Fibroblast of villous mesenchyme (primary cell): ENCODE data around the gene PPARD. TPM values are rescaled to one million over a fixed set of nuclear protein-coding genes. Genes with fewer than 3 reads are reported as not detected.

Experiments
- DNase-seq: peaks from one replicate; pipeline ENCODE4 v3.0.0-alpha.2; 2010; ENCODE audit warnings: low read depth
- H3K4me3 ChIP-seq: 2 replicates; pipeline ENCODE4 v1.5.1; 2011; ENCODE audit warnings: low read depth, mild to moderate bottlenecking, low read length
- total RNA-seq: library from RNA; depleted of rRNA; stranded (reverse); fragments of >200 nt; gene quantifications from 2 replicates; pipeline ENCODE4 v1.2.3, GENCODE V29; 2012
- TF ChIP-seq, protein P1 (sequence below): IDR thresholded peaks from 2 replicates; pipeline ENCODE4 v1.5.1; 2012; ENCODE audit warnings: low read depth, mild to moderate bottlenecking, low read length; ENCODE audit not compliant: insufficient read depth

Gene PPARD
- total RNA-seq, 1 donor, result 8.2 TPM

GRCh38 chr6:35297601-35298481 is 44.5 kb upstream of the PPARD start, which contains the start of gene DEF6:
TSS of gene DEF6 (plus strand) at chr6:35297818. CDS start at chr6:35297857, 39 bp downstream.
- DNase-seq, result peak; percentile 84
- peak within 1 kb of the TSS; percentile 39 for H3K4me3 ChIP-seq
- TF ChIP-seq, protein P1, sequence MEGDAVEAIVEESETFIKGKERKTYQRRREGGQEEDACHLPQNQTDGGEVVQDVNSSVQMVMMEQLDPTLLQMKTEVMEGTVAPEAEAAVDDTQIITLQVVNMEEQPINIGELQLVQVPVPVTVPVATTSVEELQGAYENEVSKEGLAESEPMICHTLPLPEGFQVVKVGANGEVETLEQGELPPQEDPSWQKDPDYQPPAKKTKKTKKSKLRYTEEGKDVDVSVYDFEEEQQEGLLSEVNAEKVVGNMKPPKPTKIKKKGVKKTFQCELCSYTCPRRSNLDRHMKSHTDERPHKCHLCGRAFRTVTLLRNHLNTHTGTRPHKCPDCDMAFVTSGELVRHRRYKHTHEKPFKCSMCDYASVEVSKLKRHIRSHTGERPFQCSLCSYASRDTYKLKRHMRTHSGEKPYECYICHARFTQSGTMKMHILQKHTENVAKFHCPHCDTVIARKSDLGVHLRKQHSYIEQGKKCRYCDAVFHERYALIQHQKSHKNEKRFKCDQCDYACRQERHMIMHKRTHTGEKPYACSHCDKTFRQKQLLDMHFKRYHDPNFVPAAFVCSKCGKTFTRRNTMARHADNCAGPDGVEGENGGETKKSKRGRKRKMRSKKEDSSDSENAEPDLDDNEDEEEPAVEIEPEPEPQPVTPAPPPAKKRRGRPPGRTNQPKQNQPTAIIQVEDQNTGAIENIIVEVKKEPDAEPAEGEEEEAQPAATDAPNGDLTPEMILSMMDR, result peak; percentile 76

DNA sequence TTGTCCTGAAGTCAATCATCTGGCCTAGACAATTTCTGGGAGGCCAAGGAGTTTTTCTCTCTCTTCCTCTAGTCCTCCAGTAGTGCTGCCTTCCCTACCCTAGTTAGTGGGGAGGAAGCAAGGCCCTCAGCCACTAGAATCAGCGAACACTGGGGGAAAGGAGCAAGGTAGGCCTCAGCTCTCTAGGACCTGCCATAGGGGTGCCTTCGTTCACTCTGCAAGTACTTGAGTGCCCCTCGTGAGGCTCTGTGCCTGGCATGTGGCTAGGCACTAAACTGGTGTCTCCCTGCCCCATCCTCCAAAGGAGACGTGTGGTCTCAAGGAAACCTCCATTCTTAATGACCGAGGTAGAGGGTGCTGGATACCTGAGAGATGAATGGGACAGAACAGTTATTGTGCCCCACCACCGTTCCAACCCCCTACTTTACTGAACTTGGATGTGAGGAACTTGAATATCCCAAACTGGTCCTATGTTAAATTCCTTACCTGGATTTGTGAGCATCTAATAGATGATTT is 43.7 kb upstream of the PPARD start:
- no peak overlapping the region for H3K4me3 ChIP-seq
- DNase-seq, result no peak
- TF ChIP-seq, protein P1, result no peak

DNA sequence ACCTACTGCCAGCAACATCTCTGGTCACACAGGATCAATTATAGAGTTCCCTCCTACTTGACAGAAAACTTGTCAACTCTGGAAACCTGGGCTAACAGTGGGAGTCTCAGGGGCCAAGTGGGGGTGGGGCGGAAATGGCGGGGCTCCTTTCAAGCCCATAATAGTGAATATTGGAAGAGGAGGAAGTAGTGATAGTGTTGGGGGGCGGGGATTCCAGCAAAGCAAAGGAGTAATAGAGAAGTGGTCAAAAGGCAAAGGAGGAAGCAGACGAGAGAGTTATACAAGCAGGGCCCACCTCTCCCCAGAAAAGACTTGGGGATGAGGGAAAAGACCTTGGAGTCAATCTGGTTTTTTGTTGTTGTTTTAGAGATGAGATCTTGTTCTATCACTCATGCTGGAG is 42.7 kb upstream of the PPARD start:
- TF ChIP-seq, protein P1, result no peak
- no peak for DNase-seq
- no peak overlapping the region for H3K4me3 ChIP-seq

DNA sequence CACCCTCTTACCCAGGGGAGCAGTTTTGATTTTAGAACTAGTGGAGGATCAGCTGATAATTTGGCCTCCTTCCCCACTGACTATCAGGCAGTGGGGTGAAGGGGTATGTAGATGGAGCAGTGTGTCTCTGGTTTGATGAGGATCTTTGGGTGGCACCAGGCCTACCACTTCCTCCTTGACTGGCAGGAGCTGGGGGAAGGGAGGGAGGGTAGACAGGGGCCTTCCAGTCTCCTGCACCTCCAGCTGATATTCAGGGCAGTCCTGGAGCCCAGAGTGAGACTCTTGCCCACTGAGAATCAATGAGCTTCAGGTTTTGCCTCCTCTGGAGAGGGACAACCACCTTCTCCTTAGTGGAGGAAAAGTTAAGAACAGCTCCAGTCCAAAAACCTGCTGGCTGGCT is 41.5 kb upstream of the PPARD start:
- DNase-seq, result no peak
- TF ChIP-seq, protein P1, result no peak
- H3K4me3 ChIP-seq, result no peak overlapping the region

DNA sequence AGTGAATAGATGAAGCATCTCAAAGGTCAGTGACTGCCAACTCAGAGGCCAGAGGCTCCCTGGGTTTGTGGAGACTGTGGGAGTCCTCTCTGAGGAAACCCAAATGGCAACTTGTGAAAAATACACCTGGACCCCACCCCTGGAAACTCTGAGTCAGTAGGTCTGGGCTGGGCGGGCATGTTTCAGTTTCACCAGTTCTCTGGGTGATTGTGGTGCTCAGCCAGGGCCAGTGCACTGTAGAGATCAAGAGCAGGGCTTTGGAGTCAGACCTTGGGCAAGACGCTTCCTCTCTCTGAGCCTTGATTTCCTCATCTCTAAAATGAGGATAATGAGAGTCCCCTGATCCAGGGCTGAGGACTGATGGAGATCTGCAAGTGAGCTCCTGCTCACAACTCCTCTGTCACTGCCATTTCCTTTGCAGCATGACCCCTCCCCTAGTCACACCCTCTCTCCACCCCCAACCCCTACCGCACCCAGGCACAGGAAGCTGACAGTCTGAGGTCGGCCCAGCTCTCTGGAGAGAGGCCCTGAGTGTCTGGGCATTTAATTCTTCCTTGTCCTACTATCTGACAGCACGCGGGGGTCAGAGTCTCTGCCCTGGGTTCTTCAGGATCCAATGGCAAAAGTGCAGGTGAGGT is 39.6 kb upstream of the PPARD start:
- peak; percentile 21 for DNase-seq
- TF ChIP-seq, protein P1, result no peak
- no peak overlapping the region for H3K4me3 ChIP-seq

GRCh38 chr6:35304299-35304698 is 38.1 kb upstream of the PPARD start:
- no peak overlapping the region for H3K4me3 ChIP-seq
- no peak for DNase-seq
- TF ChIP-seq, protein P1, result no peak
